Bronchial epithelial cell (primary cell): ENCODE results near the gene ZXDA. TPM values are rescaled to one million over a fixed set of nuclear protein-coding genes. Genes with fewer than 3 reads are reported as not detected.
"Not testable (repeated sequence)": the region's sequence is repeated elsewhere in the genome, so short reads cannot be mapped to it uniquely, and the experiment has no call there.

Experiments
- DNase-seq: peaks from one replicate; pipeline ENCODE4 v3.0.0-alpha.2; 2010; ENCODE audit warnings: low read depth
- FAIRE-seq: peaks from 2 replicates; lab custom pipeline; 2011; peaks lifted over from hg19 to GRCh38; lab: Jason Lieb, UNC
- H3K27me3 ChIP-seq: 2 replicates; pipeline ENCODE4 v1.5.1; 2011; ENCODE audit warnings: low read length; ENCODE audit not compliant: control insufficient read depth, insufficient read depth
- H3K36me3 ChIP-seq: 2 replicates; pipeline ENCODE4 v1.5.1; 2011; ENCODE audit warnings: low read length; ENCODE audit not compliant: control insufficient read depth, insufficient read depth
- H3K4me3 ChIP-seq: 2 replicates; pipeline ENCODE4 v1.5.1; 2011; ENCODE audit warnings: mild to moderate bottlenecking, low read depth, low read length, control low read depth
- CTCF ChIP-seq: IDR thresholded peaks from 2 replicates; pipeline ENCODE4 v1.5.1; 2011; ENCODE audit warnings: mild to moderate bottlenecking, moderate library complexity, low read length, control low read depth, inconsistent platforms; ENCODE audit not compliant: insufficient read depth, severe bottlenecking
- total RNA-seq: library from RNA; depleted of rRNA; stranded (reverse); fragments of >200 nt; gene quantifications from 2 replicates; pipeline ENCODE4 v1.2.1, GENCODE V29; 2014

The ZXDA gene
- total RNA-seq, 1 donor from 2014 or later: 8.4 TPM

GRCh38 chrX:57929373-57929772, 19.1 kb upstream of the ZXDA start:
- TF ChIP-seq CTCF: peak; percentile 43
- no peaks in the 10 kb centered on the region for H3K27me3 ChIP-seq
- H3K4me3 ChIP-seq: no peak overlapping the region
- FAIRE-seq (no peak), DNase-seq (peak; percentile 37)
- H3K36me3 ChIP-seq: no peaks in the 10 kb centered on the region

- Histone ChIP-seq H3K4me3 (no peak overlapping the region), H3K36me3 (no peaks in the 10 kb centered on the region), H3K27me3 (no peaks in the 10 kb centered on the region)
- FAIRE-seq (peak; percentile 62), DNase-seq (no peak)
- no peak for TF ChIP-seq CTCF
Observed at GRCh38 chrX:57925806-57926205, 15.5 kb upstream of the ZXDA start.

GRCh38 chrX:57918750-57919436, 8.6 kb upstream of the ZXDA start:
- Histone ChIP-seq H3K4me3 (no peak overlapping the region), H3K27me3 (no peaks in the 10 kb centered on the region), H3K36me3 (no peaks in the 10 kb centered on the region)
- FAIRE-seq (peak; percentile 93), DNase-seq (peak; percentile 16)
- TF ChIP-seq CTCF: peak; percentile 31

GRCh38 chrX:57915680-57916079, 5.4 kb upstream of the ZXDA start:
- Histone ChIP-seq H3K27me3 (no peaks in the 10 kb centered on the region), H3K36me3 (no peaks in the 10 kb centered on the region), H3K4me3 (no peak overlapping the region)
- FAIRE-seq: no peak
- no peak for TF ChIP-seq CTCF
- no peak for DNase-seq

- peak overlapping the region; percentile 43 for H3K4me3 ChIP-seq
- DNase-seq, FAIRE-seq: not testable (repeated sequence)
Observed at GRCh38 chrX:57909595-57910286, 517 bp downstream of the ZXDA start.

GRCh38 chrX:57908972-57909594, 1.2 kb downstream of the ZXDA start:
- H3K36me3 ChIP-seq, H3K27me3 ChIP-seq, DNase-seq, FAIRE-seq: not testable (repeated sequence)
- H3K4me3 ChIP-seq: peak overlapping the region; percentile 43

More at GRCh38 chrX:57909595-57910286, 517 bp downstream of the ZXDA start:
- H3K36me3 ChIP-seq, H3K27me3 ChIP-seq: not testable (repeated sequence)
